ENCODE data around the gene ARFGAP1.

Gene ARFGAP1

GRCh38 chr20:63272105-63273058 is at the start of gene ARFGAP1:
ARFGAP1 (plus strand) TSS chr20:63272813; CDS start chr20:63275581, 2,768 bp downstream.
- DNase-seq = peak; percentile 97

- DNase-seq = peak; percentile 78
These were observed 49.3 kb upstream of the ARFGAP1 start for GRCh38 chr20:63223121-63223825.

GRCh38 chr20:63223826-63224207 is 48.8 kb upstream of the ARFGAP1 start:
- no peak for DNase-seq

- DNase-seq = no peak
These were observed 48.1 kb upstream of the ARFGAP1 start for GRCh38 chr20:63224412-63225081.

GRCh38 chr20:63225082-63225454 is 47.5 kb upstream of the ARFGAP1 start:
- DNase-seq = no peak

- DNase-seq = no peak
These were observed 46.3 kb upstream of the ARFGAP1 start for GRCh38 chr20:63226042-63226943.

GRCh38 chr20:63227260-63227659 is 45.4 kb upstream of the ARFGAP1 start:
- DNase-seq = no peak

GRCh38 chr20:63228806-63229205 is 43.8 kb upstream of the ARFGAP1 start:
- no peak for DNase-seq

GRCh38 chr20:63230800-63231268 is 41.8 kb upstream of the ARFGAP1 start:
- DNase-seq = no peak

- DNase-seq = no peak
These were observed 40.2 kb upstream of the ARFGAP1 start for GRCh38 chr20:63232235-63233060.

GRCh38 chr20:63233061-63233344 is 39.6 kb upstream of the ARFGAP1 start:
- DNase-seq = no peak

- DNase-seq = no peak
These were observed 38.7 kb upstream of the ARFGAP1 start for GRCh38 chr20:63233924-63234323.

- DNase-seq = no peak
These were observed 37.8 kb upstream of the ARFGAP1 start for GRCh38 chr20:63234693-63235398.

GRCh38 chr20:63235399-63235983 is 37.1 kb upstream of the ARFGAP1 start, which contains the start of gene BIRC7:
BIRC7 (plus strand) TSS chr20:63235905; CDS start chr20:63236097, 192 bp downstream.
- DNase-seq = no peak

- DNase-seq = no peak
These were observed 36.3 kb upstream of the ARFGAP1 start for GRCh38 chr20:63236116-63236837.

GRCh38 chr20:63238031-63238430 is 34.6 kb upstream of the ARFGAP1 start:
- DNase-seq = no peak

- no peak for DNase-seq
These were observed 34.0 kb upstream of the ARFGAP1 start for GRCh38 chr20:63238514-63239125.

GRCh38 chr20:63239431-63239830 is 33.2 kb upstream of the ARFGAP1 start:
- DNase-seq = no peak

- DNase-seq = no peak
These were observed 32.6 kb upstream of the ARFGAP1 start for GRCh38 chr20:63240004-63240403.
